WTC11 (cell line): ENCODE results near the gene LRMDA. TPM values are rescaled to one million over a fixed set of nuclear protein-coding genes. Genes with fewer than 3 reads are reported as not detected.

Source experiments
- ATAC-seq: fragments of 200-7000 bp; cut with Tn5 transposase; 2 replicates; pipeline ENCODE4 v1.10.0; 2021; ENCODE audit warnings: mild to moderate bottlenecking, moderate library complexity
- CTCF ChIA-PET: fragments of 300-600 bp; sonication (Branson Sonifier 250); formaldehyde crosslinking; loops from one replicate; lab custom pipeline; 2021; ENCODE audit warnings: antibody characterized with exemption; lab: Charles Lee
- POLR2A ChIA-PET: fragments of 350-600 bp; sonication (Branson Sonifier 250); formaldehyde crosslinking; loops from one replicate; lab custom pipeline; 2021; ENCODE audit warnings: antibody characterized with exemption; lab: Charles Lee
- DNase-seq: peaks from one replicate; pipeline ENCODE4 v3.0.0; 2021; ENCODE audit warnings: low spot score
- H3K27ac Mint-ChIP-seq: 2 replicates; pipeline ENCODE4 v1.8.0; 2021; ENCODE audit warnings: mixed read lengths
- H3K27me3 Mint-ChIP-seq: 2 replicates; pipeline ENCODE4 v1.8.0; 2021; ENCODE audit warnings: low read depth, mild to moderate bottlenecking, moderate library complexity, mixed read lengths
- H3K36me3 Mint-ChIP-seq: 2 replicates; pipeline ENCODE4 v1.8.0; 2021; ENCODE audit warnings: mixed read lengths
- H3K4me1 Mint-ChIP-seq: 2 replicates; pipeline ENCODE4 v1.8.0; 2022; ENCODE audit warnings: mixed read lengths
- H3K4me3 Mint-ChIP-seq: 2 replicates; pipeline ENCODE4 v1.8.0; 2021; ENCODE audit warnings: mild to moderate bottlenecking, moderate library complexity, mixed read lengths
- H3K9me3 Mint-ChIP-seq: 2 replicates; pipeline ENCODE4 v1.8.0; 2021; ENCODE audit warnings: mixed read lengths
- ATF3 ChIP-seq: sonication (generic); formaldehyde crosslinking; conservative IDR thresholded peaks from 2 replicates; pipeline ENCODE4 v1.8.1; 2022; ENCODE audit warnings: mild to moderate bottlenecking, missing genetic modification reagents
- CREB1 ChIP-seq: sonication (generic); formaldehyde crosslinking; IDR thresholded peaks from 2 replicates; pipeline ENCODE4 v1.8.0; 2023; ENCODE audit warnings: mild to moderate bottlenecking, missing genetic modification reagents
- ESRRA ChIP-seq: sonication (generic); formaldehyde crosslinking; IDR thresholded peaks from 2 replicates; pipeline ENCODE4 v1.8.1; 2022; ENCODE audit warnings: mild to moderate bottlenecking, missing genetic modification reagents, borderline replicate concordance
- FOXJ3 ChIP-seq: sonication (generic); formaldehyde crosslinking; IDR thresholded peaks from 2 replicates; pipeline ENCODE4 v1.9.0; 2021; ENCODE audit warnings: missing genetic modification reagents, mild to moderate bottlenecking, borderline replicate concordance
- FOXP1 ChIP-seq: sonication (generic); formaldehyde crosslinking; IDR thresholded peaks from 2 replicates; pipeline ENCODE4 v1.8.0; 2022; ENCODE audit warnings: missing genetic modification reagents, mild to moderate bottlenecking, moderate library complexity, borderline replicate concordance
- NFE2L1 ChIP-seq: sonication (generic); formaldehyde crosslinking; IDR thresholded peaks from 2 replicates; pipeline ENCODE4 v1.8.1; 2023; ENCODE audit warnings: missing genetic modification reagents
- NFYB ChIP-seq: sonication (generic); formaldehyde crosslinking; conservative IDR thresholded peaks from 2 replicates; pipeline ENCODE4 v1.8.0; 2022; ENCODE audit warnings: low read depth, missing genetic modification reagents
- OVOL2 ChIP-seq: fragments of 250-450 bp; sonication (Bioruptor Pico); IDR thresholded peaks from 2 replicates; pipeline ENCODE4 v1.9.0; 2021; ENCODE audit warnings: mild to moderate bottlenecking, borderline replicate concordance
- PREB ChIP-seq: sonication (generic); formaldehyde crosslinking; IDR thresholded peaks from 2 replicates; pipeline ENCODE4 v1.8.1; 2022; ENCODE audit warnings: mild to moderate bottlenecking, missing genetic modification reagents, moderate library complexity, borderline replicate concordance
- PRRX2 ChIP-seq: fragments of 250-450 bp; sonication (Bioruptor Pico); IDR thresholded peaks from 2 replicates; pipeline ENCODE4 v1.8.0; 2021; ENCODE audit warnings: mild to moderate bottlenecking
- RELA ChIP-seq: sonication (generic); formaldehyde crosslinking; IDR thresholded peaks from 2 replicates; pipeline ENCODE4 v1.8.1; 2022; ENCODE audit warnings: missing genetic modification reagents, mild to moderate bottlenecking, borderline replicate concordance
- SMAD3 ChIP-seq: sonication (generic); formaldehyde crosslinking; IDR thresholded peaks from 2 replicates; pipeline ENCODE4 v1.8.0; 2022; ENCODE audit warnings: missing genetic modification reagents, mild to moderate bottlenecking, borderline replicate concordance
- SMAD4 ChIP-seq: sonication (generic); formaldehyde crosslinking; IDR thresholded peaks from 2 replicates; pipeline ENCODE4 v1.8.0; 2022; ENCODE audit warnings: mild to moderate bottlenecking, missing genetic modification reagents
- STAT6 ChIP-seq: sonication (generic); formaldehyde crosslinking; conservative IDR thresholded peaks from 2 replicates; pipeline ENCODE4 v1.8.1; 2023; ENCODE audit warnings: mild to moderate bottlenecking, low read depth, missing genetic modification reagents, moderate library complexity
- TEAD1 ChIP-seq: sonication (generic); formaldehyde crosslinking; IDR thresholded peaks from 2 replicates; pipeline ENCODE4 v1.8.0; 2022; ENCODE audit warnings: mild to moderate bottlenecking, missing genetic modification reagents
- ZNF263 ChIP-seq: sonication (generic); formaldehyde crosslinking; IDR thresholded peaks from 2 replicates; pipeline ENCODE4 v1.8.1; 2022; ENCODE audit warnings: low read depth, mild to moderate bottlenecking, moderate library complexity, missing genetic modification reagents
- ZNF317 ChIP-seq: sonication (generic); formaldehyde crosslinking; IDR thresholded peaks from 2 replicates; pipeline ENCODE4 v1.8.1; 2023; ENCODE audit warnings: low read depth, mild to moderate bottlenecking, moderate library complexity, missing genetic modification reagents, borderline replicate concordance
- ZNF416 ChIP-seq: fragments of 250-450 bp; sonication (Bioruptor Pico); IDR thresholded peaks from 2 replicates; pipeline ENCODE4 v1.9.0; 2021; ENCODE audit warnings: mild to moderate bottlenecking, inconsistent platforms
- ZNF423 ChIP-seq: fragments of 250-450 bp; sonication (Bioruptor Pico); IDR thresholded peaks from 2 replicates; pipeline ENCODE4 v2.1.2; 2022; ENCODE audit warnings: mild to moderate bottlenecking, moderate library complexity
- total RNA-seq: library from RNA; stranded (reverse); gene quantifications from 3 replicates; pipeline ENCODE4 v1.2.3, GENCODE V29; 2021
- TF ChIP-seq, protein P1 (sequence below): sonication (generic); formaldehyde crosslinking; IDR thresholded peaks from 2 replicates; pipeline ENCODE4 v1.8.1; 2022; ENCODE audit warnings: low read depth, missing genetic modification reagents, borderline replicate concordance
- TF ChIP-seq, protein P2 (sequence below): sonication (generic); formaldehyde crosslinking; IDR thresholded peaks from 2 replicates; pipeline ENCODE4 v1.8.1; 2023; ENCODE audit warnings: mild to moderate bottlenecking, missing genetic modification reagents, moderate library complexity
- TF ChIP-seq, protein P3 (sequence below): fragments of 250-450 bp; sonication (Bioruptor Pico); IDR thresholded peaks from 2 replicates; pipeline ENCODE4 v1.9.0; 2021; ENCODE audit warnings: mild to moderate bottlenecking
- TF ChIP-seq, protein P4 (sequence below): sonication (generic); formaldehyde crosslinking; IDR thresholded peaks from 2 replicates; pipeline ENCODE4 v1.8.1; 2023; ENCODE audit warnings: mild to moderate bottlenecking, missing genetic modification reagents, moderate library complexity

The LRMDA gene
- total RNA-seq, 1 experiment from 2014 or later = 0.92 TPM

- no peaks in the 10 kb centered on the region for H3K27me3 Mint-ChIP-seq
- H3K27ac Mint-ChIP-seq = no peak overlapping the region
- no peak for ATAC-seq
- H3K36me3 Mint-ChIP-seq = no peaks in the 10 kb centered on the region
- no peaks in the 10 kb centered on the region; the same call in 1 of the 2 replicates for H3K4me1 Mint-ChIP-seq
- ChIA-PET CTCF (interaction anchor here (1.0 to 1.6 kb wide), 4 partner anchors 10 to 375 kb away, joined by 3 to 8 read pairs (median 4); no protein-coding TSS in a partner anchor), POLR2A (no interaction called here)
- H3K9me3 Mint-ChIP-seq = no peaks in the 10 kb centered on the region
- DNase-seq = no peak
- H3K4me3 Mint-ChIP-seq = no peak overlapping the region
- no peak for TF ChIP-seq PREB (CRISPR knock-in tag)
- TF ChIP-seq ATF3 (CRISPR knock-in tag) = no peak
- TF ChIP-seq, protein P1, sequence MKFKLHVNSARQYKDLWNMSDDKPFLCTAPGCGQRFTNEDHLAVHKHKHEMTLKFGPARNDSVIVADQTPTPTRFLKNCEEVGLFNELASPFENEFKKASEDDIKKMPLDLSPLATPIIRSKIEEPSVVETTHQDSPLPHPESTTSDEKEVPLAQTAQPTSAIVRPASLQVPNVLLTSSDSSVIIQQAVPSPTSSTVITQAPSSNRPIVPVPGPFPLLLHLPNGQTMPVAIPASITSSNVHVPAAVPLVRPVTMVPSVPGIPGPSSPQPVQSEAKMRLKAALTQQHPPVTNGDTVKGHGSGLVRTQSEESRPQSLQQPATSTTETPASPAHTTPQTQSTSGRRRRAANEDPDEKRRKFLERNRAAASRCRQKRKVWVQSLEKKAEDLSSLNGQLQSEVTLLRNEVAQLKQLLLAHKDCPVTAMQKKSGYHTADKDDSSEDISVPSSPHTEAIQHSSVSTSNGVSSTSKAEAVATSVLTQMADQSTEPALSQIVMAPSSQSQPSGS (CRISPR knock-in tag) = no peak
- TF ChIP-seq STAT6 (CRISPR knock-in tag) = no peak
- no peak for TF ChIP-seq NFE2L1 (CRISPR knock-in tag)
- TF ChIP-seq, protein P2, sequence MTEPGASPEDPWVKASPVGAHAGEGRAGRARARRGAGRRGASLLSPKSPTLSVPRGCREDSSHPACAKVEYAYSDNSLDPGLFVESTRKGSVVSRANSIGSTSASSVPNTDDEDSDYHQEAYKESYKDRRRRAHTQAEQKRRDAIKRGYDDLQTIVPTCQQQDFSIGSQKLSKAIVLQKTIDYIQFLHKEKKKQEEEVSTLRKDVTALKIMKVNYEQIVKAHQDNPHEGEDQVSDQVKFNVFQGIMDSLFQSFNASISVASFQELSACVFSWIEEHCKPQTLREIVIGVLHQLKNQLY (CRISPR knock-in tag) = no peak
- TF ChIP-seq, protein P3, sequence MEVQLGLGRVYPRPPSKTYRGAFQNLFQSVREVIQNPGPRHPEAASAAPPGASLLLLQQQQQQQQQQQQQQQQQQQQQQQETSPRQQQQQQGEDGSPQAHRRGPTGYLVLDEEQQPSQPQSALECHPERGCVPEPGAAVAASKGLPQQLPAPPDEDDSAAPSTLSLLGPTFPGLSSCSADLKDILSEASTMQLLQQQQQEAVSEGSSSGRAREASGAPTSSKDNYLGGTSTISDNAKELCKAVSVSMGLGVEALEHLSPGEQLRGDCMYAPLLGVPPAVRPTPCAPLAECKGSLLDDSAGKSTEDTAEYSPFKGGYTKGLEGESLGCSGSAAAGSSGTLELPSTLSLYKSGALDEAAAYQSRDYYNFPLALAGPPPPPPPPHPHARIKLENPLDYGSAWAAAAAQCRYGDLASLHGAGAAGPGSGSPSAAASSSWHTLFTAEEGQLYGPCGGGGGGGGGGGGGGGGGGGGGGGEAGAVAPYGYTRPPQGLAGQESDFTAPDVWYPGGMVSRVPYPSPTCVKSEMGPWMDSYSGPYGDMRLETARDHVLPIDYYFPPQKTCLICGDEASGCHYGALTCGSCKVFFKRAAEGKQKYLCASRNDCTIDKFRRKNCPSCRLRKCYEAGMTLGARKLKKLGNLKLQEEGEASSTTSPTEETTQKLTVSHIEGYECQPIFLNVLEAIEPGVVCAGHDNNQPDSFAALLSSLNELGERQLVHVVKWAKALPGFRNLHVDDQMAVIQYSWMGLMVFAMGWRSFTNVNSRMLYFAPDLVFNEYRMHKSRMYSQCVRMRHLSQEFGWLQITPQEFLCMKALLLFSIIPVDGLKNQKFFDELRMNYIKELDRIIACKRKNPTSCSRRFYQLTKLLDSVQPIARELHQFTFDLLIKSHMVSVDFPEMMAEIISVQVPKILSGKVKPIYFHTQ (CRISPR knock-in tag) = no peak
- no peak for TF ChIP-seq ZNF416 (CRISPR knock-in tag)
- TF ChIP-seq CREB1 (CRISPR knock-in tag) = no peak
- TF ChIP-seq FOXP1 (CRISPR knock-in tag) = no peak
- no peak for TF ChIP-seq OVOL2 (CRISPR knock-in tag)
- no peak for TF ChIP-seq ZNF263 (CRISPR knock-in tag)
- no peak for TF ChIP-seq FOXJ3
- no peak for TF ChIP-seq NFYB (CRISPR knock-in tag)
- TF ChIP-seq, all 79 proteins: peak for 0
Observed at GRCh38 chr10:76026176-76026771, 594.9 kb downstream of the LRMDA start.

DNA sequence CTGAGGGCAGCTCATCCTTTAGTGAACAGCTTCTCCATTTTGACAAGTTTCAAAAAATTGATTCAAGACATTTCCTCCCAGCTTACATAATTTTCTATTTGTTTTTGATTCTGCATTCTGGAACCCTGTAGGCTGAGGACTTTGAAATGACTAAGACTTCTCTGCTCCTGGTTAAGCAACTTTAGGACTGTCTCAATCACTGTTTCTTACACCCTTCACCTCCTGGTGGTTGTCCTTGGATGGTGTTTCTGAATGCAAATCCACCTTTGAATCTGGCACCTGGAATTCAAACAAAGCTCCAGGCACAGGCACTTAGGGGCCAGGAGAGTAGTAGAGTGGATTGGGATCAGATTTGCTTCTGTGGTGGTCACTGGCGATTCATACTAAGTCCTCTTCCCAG, 595.5 kb downstream of the LRMDA start:
- Mint-ChIP-seq H3K27me3 (no peaks in the 10 kb centered on the region), H3K4me3 (no peak overlapping the region), H3K4me1 (no peaks in the 10 kb centered on the region; the same call in 1 of the 2 replicates), H3K9me3 (no peaks in the 10 kb centered on the region), H3K36me3 (no peaks in the 10 kb centered on the region), H3K27ac (no peak overlapping the region)
- no peak for ATAC-seq
- DNase-seq = no peak
- ChIA-PET CTCF (interaction anchor here (0.9 to 1.6 kb wide), 5 partner anchors 10 to 375 kb away, joined by 3 to 8 read pairs (median 4); no protein-coding TSS in a partner anchor), POLR2A (no interaction called here)
- TF ChIP-seq ESRRA (CRISPR knock-in tag) (no peak), PRRX2 (CRISPR knock-in tag) (no peak), ZNF423 (CRISPR knock-in tag) (no peak), ZNF317 (no peak), SMAD3 (CRISPR knock-in tag) (no peak), SMAD4 (CRISPR knock-in tag) (no peak), TEAD1 (no peak), RELA (CRISPR knock-in tag) (no peak)
- TF ChIP-seq, protein P4, sequence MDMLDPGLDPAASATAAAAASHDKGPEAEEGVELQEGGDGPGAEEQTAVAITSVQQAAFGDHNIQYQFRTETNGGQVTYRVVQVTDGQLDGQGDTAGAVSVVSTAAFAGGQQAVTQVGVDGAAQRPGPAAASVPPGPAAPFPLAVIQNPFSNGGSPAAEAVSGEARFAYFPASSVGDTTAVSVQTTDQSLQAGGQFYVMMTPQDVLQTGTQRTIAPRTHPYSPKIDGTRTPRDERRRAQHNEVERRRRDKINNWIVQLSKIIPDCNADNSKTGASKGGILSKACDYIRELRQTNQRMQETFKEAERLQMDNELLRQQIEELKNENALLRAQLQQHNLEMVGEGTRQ (CRISPR knock-in tag) = no peak
